Activated CD8-positive, alpha-beta T cell treated with anti-CD3 and anti-CD28 coated beads, Interleukin-2, amount 10 ng/mL, durations not matched to agents 7 days and 5 days (primary cell): ENCODE results near the gene SLFN5. TPM values are rescaled to one million over a fixed set of nuclear protein-coding genes. Genes with fewer than 3 reads are reported as not detected.
"Not testable (repeated sequence)": the region's sequence is repeated elsewhere in the genome, so short reads cannot be mapped to it uniquely, and the experiment has no call there.

Source experiments
- ATAC-seq: fragments of 150-1000 bp; cut with Tn5 transposase; one replicate; pipeline ENCODE4 v1.10.0; 2021; ENCODE audit warnings: moderate library complexity
- CTCF ChIA-PET: fragments of 350-600 bp; sonication (Branson Sonifier 250); formaldehyde crosslinking; loops from one replicate; lab custom pipeline; 2021; ENCODE audit warnings: antibody characterized with exemption; lab: Charles Lee
- POLR2A ChIA-PET: fragments of 350-600 bp; sonication (Branson Sonifier 250); formaldehyde crosslinking; loops from one replicate; lab custom pipeline; 2021; ENCODE audit warnings: antibody characterized with exemption; lab: Charles Lee
- DNase-seq: peaks from one replicate; pipeline ENCODE4 v3.0.0-alpha.2; 2020
- H3K27ac Mint-ChIP-seq: one replicate; pipeline ENCODE4 v1.8.0; 2021; ENCODE audit warnings: mild to moderate bottlenecking, mixed read lengths
- H3K27me3 Mint-ChIP-seq: one replicate; pipeline ENCODE4 v1.8.0; 2021; ENCODE audit warnings: low read depth, mixed read lengths
- H3K36me3 Mint-ChIP-seq: one replicate; pipeline ENCODE4 v1.8.0; 2021; ENCODE audit warnings: low read depth, mixed read lengths
- H3K4me1 Mint-ChIP-seq: one replicate; pipeline ENCODE4 v1.8.0; 2021; ENCODE audit warnings: low read depth, mixed read lengths
- H3K4me3 Mint-ChIP-seq: one replicate; pipeline ENCODE4 v1.8.0; 2021; ENCODE audit warnings: mild to moderate bottlenecking, mixed read lengths
- H3K9me3 Mint-ChIP-seq: one replicate; pipeline ENCODE4 v1.8.0; 2022; ENCODE audit warnings: mixed read lengths; ENCODE audit not compliant: insufficient read depth
- total RNA-seq, 2 experiments: library from RNA; stranded (reverse); gene quantifications; one replicate each; pipeline ENCODE4 v1.2.3, GENCODE V29; 2021

Gene SLFN5
- total RNA-seq, 2 experiments from 2014 or later, result 209 to 212 TPM

DNA sequence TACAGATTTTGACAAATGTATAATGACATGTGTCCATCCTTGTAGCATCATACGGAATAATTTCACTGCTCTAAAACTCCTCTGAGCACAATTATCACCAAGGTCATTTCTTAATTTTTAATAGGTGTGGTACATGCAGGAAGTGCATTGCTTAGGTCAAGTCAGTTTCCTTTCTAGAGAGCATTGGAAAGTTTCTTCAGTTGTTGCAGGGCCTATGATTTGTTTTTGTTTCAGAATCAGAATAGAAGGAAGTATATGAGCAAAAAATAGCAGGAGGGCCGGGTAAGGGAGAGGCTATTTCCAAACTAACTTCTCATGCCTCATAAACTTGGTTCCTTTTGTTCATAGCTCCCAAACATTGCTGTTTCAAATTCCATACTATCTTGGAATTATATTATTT is 24.0 kb upstream of the SLFN5 start:
- POLR2A ChIA-PET, result interaction anchor here (0.7 to 5.9 kb wide), 4 partner anchors 8 to 318 kb away, joined by 3 to 77 read pairs (median 4); partner anchors contain the start of genes SLFN12L and SLFN5
- H3K36me3 Mint-ChIP-seq, result peaks cover 34% of the 10 kb centered on the region
- H3K4me1 Mint-ChIP-seq, result peaks cover 60% of the 10 kb centered on the region
- ATAC-seq (no peak), DNase-seq (no peak)
- no peaks in the 10 kb centered on the region for H3K27me3 Mint-ChIP-seq
- CTCF ChIA-PET, result interaction anchor here (1.0 to 4.4 kb wide), 3 partner anchors 19 to 319 kb away, joined by 3 to 28 read pairs (median 9); partner anchors contain the start of gene SLFN5
- peak overlapping the region; percentile 66 for H3K4me3 Mint-ChIP-seq
- H3K27ac Mint-ChIP-seq, result peak overlapping the region; percentile 89
- peaks cover 18% of the 10 kb centered on the region for H3K9me3 Mint-ChIP-seq

- ATAC-seq, result no peak
- H3K4me1 Mint-ChIP-seq, result peaks cover 39% of the 10 kb centered on the region
Observed at GRCh38 chr17:35222452-35222851, 20.4 kb upstream of the SLFN5 start.

DNA sequence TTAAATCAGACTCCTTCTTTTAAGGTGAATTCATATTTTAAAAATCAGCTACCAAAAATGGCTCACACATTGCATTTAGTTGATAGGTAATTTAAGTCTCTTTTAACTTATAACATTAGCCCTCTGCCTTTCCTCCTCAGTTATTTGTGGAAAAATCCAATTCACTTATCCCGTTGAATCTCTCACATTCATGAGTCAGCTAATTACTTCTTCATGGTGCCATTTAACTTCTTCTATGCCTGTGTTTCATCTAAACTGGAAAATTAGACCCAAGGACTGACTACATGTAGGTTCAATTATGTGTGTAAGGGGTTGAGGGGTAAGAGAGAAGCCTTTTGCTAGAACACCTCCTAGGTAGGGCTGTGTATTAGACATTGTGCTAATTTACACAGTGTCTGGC is 18.4 kb upstream of the SLFN5 start:
- DNase-seq (no peak), ATAC-seq (no peak)
- Mint-ChIP-seq H3K36me3 (peaks cover 37% of the 10 kb centered on the region), H3K27ac (no peak overlapping the region), H3K9me3 (peaks cover 23% of the 10 kb centered on the region), H3K27me3 (no peaks in the 10 kb centered on the region), H3K4me3 (no peak overlapping the region), H3K4me1 (peaks cover 22% of the 10 kb centered on the region)
- CTCF ChIA-PET, result interaction anchor here (3.3 kb wide), 1 partner anchor 14 kb away, joined by 10 read pairs; no protein-coding TSS in a partner anchor
- POLR2A ChIA-PET, result interaction anchor here (0.6 kb wide), 1 partner anchor 11 kb away, joined by 3 read pairs; no protein-coding TSS in a partner anchor

More at GRCh38 chr17:35222452-35222851, 20.4 kb upstream of the SLFN5 start:
- Mint-ChIP-seq H3K9me3 (peaks cover 18% of the 10 kb centered on the region), H3K36me3 (peaks cover 35% of the 10 kb centered on the region), H3K4me3 (no peak overlapping the region), H3K27me3 (no peaks in the 10 kb centered on the region), H3K27ac (no peak overlapping the region)
- ChIA-PET CTCF (interaction anchor here (1.5 to 3.3 kb wide), 2 partner anchors 9 to 16 kb away, joined by 4 to 10 read pairs; no protein-coding TSS in a partner anchor), POLR2A (interaction anchor here (1.0 to 5.9 kb wide), 4 partner anchors 10 to 20 kb away, joined by 3 to 77 read pairs (median 5); partner anchors contain the start of gene SLFN5)
- DNase-seq, result no peak

DNA sequence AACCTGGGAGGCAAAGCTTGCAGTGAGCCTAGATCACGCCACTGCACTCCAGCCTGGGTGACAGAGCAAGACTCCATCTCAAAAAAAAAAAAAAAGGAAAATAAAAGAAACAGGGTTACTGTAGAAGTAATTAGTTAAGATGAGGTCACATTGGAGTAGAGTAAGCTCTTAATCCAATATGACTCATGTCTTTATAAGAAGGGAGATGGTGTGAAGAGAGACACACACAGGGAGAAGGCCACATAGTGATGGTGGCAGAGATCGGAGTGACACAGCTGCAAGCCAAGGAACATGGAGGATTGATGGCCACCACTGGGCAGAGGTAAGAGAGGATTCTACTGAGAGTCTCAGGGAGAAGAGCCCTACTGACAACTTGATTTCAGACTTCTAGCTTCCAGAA is 15.3 kb upstream of the SLFN5 start:
- Mint-ChIP-seq H3K4me3 (no peak overlapping the region), H3K36me3 (peaks cover 48% of the 10 kb centered on the region), H3K9me3 (peaks cover 33% of the 10 kb centered on the region), H3K27ac (no peak overlapping the region), H3K27me3 (no peaks in the 10 kb centered on the region), H3K4me1 (peaks cover 24% of the 10 kb centered on the region)
- DNase-seq (no peak), ATAC-seq (no peak)
- POLR2A ChIA-PET, result interaction anchor here (1.1 to 2.0 kb wide), 4 partner anchors 10 to 16 kb away, joined by 3 to 11 read pairs (median 6); partner anchors contain the start of gene SLFN5
- CTCF ChIA-PET, result interaction anchor here (3.2 kb wide), 1 partner anchor 11 kb away, joined by 15 read pairs; no protein-coding TSS in a partner anchor

DNA sequence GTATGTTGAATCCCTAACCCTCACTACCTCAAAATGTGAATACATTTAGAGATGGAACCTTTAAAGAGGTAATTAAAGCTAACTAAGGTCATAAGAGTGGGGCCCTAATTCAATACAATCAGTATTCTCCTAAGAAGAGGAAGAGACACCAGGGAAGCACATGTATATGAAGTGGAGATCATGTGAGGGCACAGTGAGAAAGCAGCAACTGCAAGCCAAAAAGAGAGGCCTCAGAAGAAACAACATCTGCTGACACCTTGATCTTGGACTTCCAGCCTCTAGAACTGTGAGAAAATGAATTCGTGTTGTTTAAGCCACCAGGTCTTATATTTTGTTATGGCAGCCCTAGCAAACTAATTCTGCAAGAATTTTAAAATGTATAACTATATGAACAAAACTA is 13.2 kb upstream of the SLFN5 start:
- ChIA-PET CTCF (interaction anchor here (3.2 kb wide), 1 partner anchor 8 kb away, joined by 15 read pairs; no protein-coding TSS in a partner anchor), POLR2A (interaction anchor here (0.7 to 2.0 kb wide), 3 partner anchors 11 to 46 kb away, joined by 3 to 11 read pairs (median 8); partner anchors contain the start of gene SLFN5)
- Mint-ChIP-seq H3K27ac (no peak overlapping the region), H3K36me3 (peaks cover 39% of the 10 kb centered on the region), H3K27me3 (no peaks in the 10 kb centered on the region), H3K4me1 (peaks cover 23% of the 10 kb centered on the region), H3K4me3 (no peak overlapping the region), H3K9me3 (peaks cover 21% of the 10 kb centered on the region)
- no peak for ATAC-seq
- DNase-seq, result no peak

DNA sequence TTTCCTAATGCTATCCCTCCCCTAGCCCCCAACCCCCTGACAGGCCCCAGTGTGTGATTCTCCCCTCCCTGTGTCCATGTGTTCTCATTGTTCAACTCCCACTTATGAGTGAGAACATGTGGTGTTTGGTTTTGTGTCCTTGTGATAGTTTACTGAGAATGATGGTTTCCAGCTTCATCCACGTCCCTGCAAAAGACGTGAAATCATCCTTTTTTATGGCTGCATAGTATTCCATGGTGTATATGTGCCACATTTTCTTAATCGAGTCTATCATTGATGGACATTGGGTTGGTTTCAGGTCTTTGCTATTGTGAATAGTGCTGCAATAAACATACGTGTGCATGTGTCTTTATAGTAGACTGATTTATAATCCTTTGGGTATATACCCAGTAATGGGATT is 8.6 kb upstream of the SLFN5 start:
- peaks cover 77% of the 10 kb centered on the region for H3K36me3 Mint-ChIP-seq
- H3K9me3 Mint-ChIP-seq, result peaks cover 18% of the 10 kb centered on the region
- DNase-seq, H3K27me3 Mint-ChIP-seq, H3K27ac Mint-ChIP-seq, ATAC-seq, H3K4me3 Mint-ChIP-seq, CTCF ChIA-PET: not testable (repeated sequence)
- H3K4me1 Mint-ChIP-seq, result peaks cover 64% of the 10 kb centered on the region
- POLR2A ChIA-PET, result interaction anchor here (1.0 to 2.1 kb wide), 2 partner anchors 9 to 19 kb away, joined by 4 to 7 read pairs; partner anchors contain the start of gene SLFN5

DNA sequence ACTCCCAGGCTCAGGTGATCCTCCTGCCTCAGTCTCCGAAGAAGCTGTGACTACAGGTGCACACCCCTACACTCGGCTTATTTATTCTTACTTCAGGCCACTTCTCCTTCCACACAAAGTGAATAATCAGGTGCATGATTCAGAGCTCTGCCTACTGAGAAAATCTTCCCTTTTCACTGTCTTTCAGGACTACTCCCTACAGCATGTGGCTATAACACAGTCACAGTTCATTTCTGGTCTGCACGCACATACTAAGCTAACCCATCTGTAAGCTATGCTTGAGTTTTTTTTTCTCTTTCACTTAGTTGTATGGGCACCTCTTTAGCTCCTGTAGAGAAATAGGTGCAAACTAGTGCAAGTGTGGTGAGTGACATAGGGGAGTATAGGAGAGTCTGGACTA is 7.6 kb upstream of the SLFN5 start:
- Mint-ChIP-seq H3K27me3 (no peaks in the 10 kb centered on the region), H3K36me3 (peaks cover 77% of the 10 kb centered on the region), H3K4me3 (no peak overlapping the region), H3K27ac (peak overlapping the region; percentile 58), H3K9me3 (peaks cover 12% of the 10 kb centered on the region), H3K4me1 (peaks cover 64% of the 10 kb centered on the region)
- ChIA-PET CTCF (interaction anchor here (1.2 to 1.3 kb wide), 2 partner anchors 10 to 529 kb away, joined by 3 to 4 read pairs; no protein-coding TSS in a partner anchor), POLR2A (interaction anchor here (0.9 to 1.5 kb wide), 2 partner anchors 21 to 343 kb away, joined by 3 to 15 read pairs; partner anchors contain the start of gene PEX12)
- DNase-seq, result no peak
- no peak for ATAC-seq

DNA sequence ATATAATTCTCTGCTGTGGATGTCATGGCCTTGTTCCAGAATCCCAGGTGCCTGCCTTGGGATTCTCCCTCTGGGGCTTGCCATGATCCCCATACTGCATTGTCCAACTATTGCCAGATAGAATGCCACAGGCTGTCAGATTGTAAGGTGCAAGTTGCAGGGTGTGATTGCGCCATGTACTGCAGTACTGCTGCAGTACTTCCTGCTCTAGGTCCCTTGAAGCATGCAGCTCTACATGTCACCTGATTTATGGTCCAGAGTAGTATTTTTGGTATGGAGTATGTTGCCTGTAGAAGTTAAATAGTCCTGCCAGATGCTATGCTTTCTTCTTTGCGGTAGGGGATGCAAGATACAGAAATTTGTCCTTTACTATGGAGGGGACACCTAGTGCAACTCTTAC is 7.0 kb upstream of the SLFN5 start:
- Mint-ChIP-seq H3K4me3 (no peak overlapping the region), H3K27ac (peak overlapping the region; percentile 58), H3K9me3 (peaks cover 7% of the 10 kb centered on the region), H3K36me3 (peaks cover 72% of the 10 kb centered on the region), H3K4me1 (peaks cover 61% of the 10 kb centered on the region), H3K27me3 (no peaks in the 10 kb centered on the region)
- POLR2A ChIA-PET, result interaction anchor here (0.9 to 1.5 kb wide), 2 partner anchors 22 to 343 kb away, joined by 3 to 15 read pairs; partner anchors contain the start of gene PEX12
- no peak for DNase-seq
- ATAC-seq, result peak; percentile 40
- CTCF ChIA-PET, result interaction anchor here (1.2 to 1.3 kb wide), 2 partner anchors 11 to 528 kb away, joined by 3 to 4 read pairs; no protein-coding TSS in a partner anchor

- Mint-ChIP-seq H3K27me3 (no peaks in the 10 kb centered on the region), H3K36me3 (peaks cover 72% of the 10 kb centered on the region), H3K4me1 (peaks cover 58% of the 10 kb centered on the region), H3K9me3 (no peaks in the 10 kb centered on the region), H3K4me3 (no peak overlapping the region), H3K27ac (peak overlapping the region; percentile 28)
- ChIA-PET CTCF (interaction anchor here (0.8 to 2.9 kb wide), 5 partner anchors 9 to 511 kb away, joined by 3 to 15 read pairs (median 9); no protein-coding TSS in a partner anchor), POLR2A (interaction anchor here (0.6 to 8.6 kb wide), 4 partner anchors 9 to 122 kb away, joined by 3 to 335 read pairs (median 4); no protein-coding TSS in a partner anchor)
- DNase-seq (no peak), ATAC-seq (no peak)
Observed at GRCh38 chr17:35236821-35237220, 6.1 kb upstream of the SLFN5 start.

GRCh38 chr17:35238821-35239220 is 4.1 kb upstream of the SLFN5 start:
- peaks cover 76% of the 10 kb centered on the region for H3K36me3 Mint-ChIP-seq
- peak overlapping the region; percentile 80 for H3K27ac Mint-ChIP-seq
- H3K9me3 Mint-ChIP-seq, result no peaks in the 10 kb centered on the region
- peaks cover 56% of the 10 kb centered on the region for H3K4me1 Mint-ChIP-seq
- ATAC-seq (no peak), DNase-seq (no peak)
- H3K27me3 Mint-ChIP-seq, result no peaks in the 10 kb centered on the region
- H3K4me3 Mint-ChIP-seq, result peak overlapping the region; percentile 99
- ChIA-PET POLR2A (interaction anchor here (1.0 to 8.6 kb wide), 6 partner anchors 13 to 298 kb away, joined by 3 to 335 read pairs (median 5); partner anchors contain the start of gene SLFN12L), CTCF (interaction anchor here (0.6 to 7.1 kb wide), 12 partner anchors 11 to 522 kb away, joined by 3 to 89 read pairs (median 3); no protein-coding TSS in a partner anchor)

- ChIA-PET CTCF (interaction anchor here (0.6 to 7.1 kb wide), 14 partner anchors 21 to 300 kb away, joined by 3 to 89 read pairs (median 7); partner anchors contain the start of genes SLFN11 and SLFN12L), POLR2A (interaction anchor here (0.6 to 8.6 kb wide), 8 partner anchors 11 to 339 kb away, joined by 3 to 335 read pairs (median 25); partner anchors contain the start of gene SLFN12L)
- H3K27me3 Mint-ChIP-seq, result no peaks in the 10 kb centered on the region
- no peaks in the 10 kb centered on the region for H3K9me3 Mint-ChIP-seq
- peaks cover 81% of the 10 kb centered on the region for H3K36me3 Mint-ChIP-seq
- ATAC-seq (no peak), DNase-seq (no peak)
- H3K4me3 Mint-ChIP-seq, result peak overlapping the region; percentile 99
- H3K27ac Mint-ChIP-seq, result peak overlapping the region; percentile 98
- peaks cover 58% of the 10 kb centered on the region for H3K4me1 Mint-ChIP-seq
Observed at GRCh38 chr17:35239823-35240222, 3.0 kb upstream of the SLFN5 start.
